Loucy (cell line): ENCODE data around the gene NUP205.

Experiments used
- H2AFZ ChIP-seq: fragments of 200-600 bp; sonication (generic); 2 replicates; pipeline ENCODE4 v1.6.0; 2016; ENCODE audit warnings: antibody characterized with exemption, mild to moderate bottlenecking, low read length, moderate library complexity
- H3F3A ChIP-seq: fragments of 200-600 bp; 2 replicates; pipeline ENCODE4 v1.6.0; 2016; ENCODE audit warnings: antibody characterized with exemption, low read depth, mild to moderate bottlenecking
- H3K27me3 ChIP-seq: fragments of 200-600 bp; sonication (generic); 2 replicates; pipeline ENCODE4 v1.6.1; 2014; ENCODE audit warnings: low read length, mild to moderate bottlenecking; ENCODE audit not compliant: insufficient read depth, poor library complexity, severe bottlenecking
- H3K36me3 ChIP-seq: fragments of 200-600 bp; sonication (generic); 2 replicates; pipeline ENCODE4 v1.6.1; 2016; ENCODE audit warnings: low read length; ENCODE audit not compliant: insufficient read depth
- H3K4me1 ChIP-seq: fragments of 200-600 bp; sonication (generic); 2 replicates; pipeline ENCODE4 v1.5.1; 2014; ENCODE audit warnings: low read length, mild to moderate bottlenecking; ENCODE audit not compliant: insufficient read depth, poor library complexity, severe bottlenecking
- H3K4me2 ChIP-seq: fragments of 200-600 bp; sonication (generic); 2 replicates; pipeline ENCODE4 v1.6.0; 2014; ENCODE audit warnings: antibody characterized with exemption, low read length, low read depth, mild to moderate bottlenecking; ENCODE audit not compliant: poor library complexity, severe bottlenecking
- H3K4me3 ChIP-seq: fragments of 200-600 bp; sonication (generic); 2 replicates; pipeline ENCODE4 v1.5.1; 2014; ENCODE audit warnings: low read length, mild to moderate bottlenecking, mixed read lengths; ENCODE audit not compliant: poor library complexity, severe bottlenecking
- H3K79me2 ChIP-seq: fragments of 200-600 bp; sonication (generic); 2 replicates; pipeline ENCODE4 v1.6.1; 2014; ENCODE audit warnings: low read length; ENCODE audit not compliant: insufficient read depth
- H3K9ac ChIP-seq: fragments of 200-600 bp; sonication (generic); 2 replicates; pipeline ENCODE4 v1.6.0; 2014; ENCODE audit warnings: mild to moderate bottlenecking, low read depth, low read length, moderate library complexity; ENCODE audit not compliant: poor library complexity, severe bottlenecking
- H3K9me2 ChIP-seq: fragments of 200-600 bp; sonication (generic); replicated peaks from 2 replicates; pipeline ENCODE4 v1.6.1; 2016; ENCODE audit warnings: low read depth, low read length, mixed read lengths
- H3K9me3 ChIP-seq: fragments of 200-600 bp; sonication (generic); 2 replicates; pipeline ENCODE4 v1.6.1; 2014; ENCODE audit warnings: mild to moderate bottlenecking, antibody characterized with exemption, low read length, low read depth; ENCODE audit not compliant: insufficient read depth
- H4K20me1 ChIP-seq: fragments of 200-600 bp; sonication (generic); 2 replicates; pipeline ENCODE4 v1.6.0; 2014; ENCODE audit warnings: antibody characterized with exemption, low read length, mild to moderate bottlenecking; ENCODE audit not compliant: insufficient read depth, poor library complexity, severe bottlenecking
- EZH2phosphoT487 ChIP-seq: fragments of 200-600 bp; IDR thresholded peaks from 2 replicates; pipeline ENCODE4 v1.6.1; 2018; ENCODE audit warnings: antibody characterized with exemption, mild to moderate bottlenecking, moderate library complexity, borderline replicate concordance
- TF ChIP-seq, protein P1 (sequence below): fragments of 200-600 bp; sonication (generic); conservative IDR thresholded peaks from 2 replicates; pipeline ENCODE4 v1.5.1; 2014; ENCODE audit warnings: mild to moderate bottlenecking, antibody characterized with exemption, low read length

The NUP205 gene

DNA sequence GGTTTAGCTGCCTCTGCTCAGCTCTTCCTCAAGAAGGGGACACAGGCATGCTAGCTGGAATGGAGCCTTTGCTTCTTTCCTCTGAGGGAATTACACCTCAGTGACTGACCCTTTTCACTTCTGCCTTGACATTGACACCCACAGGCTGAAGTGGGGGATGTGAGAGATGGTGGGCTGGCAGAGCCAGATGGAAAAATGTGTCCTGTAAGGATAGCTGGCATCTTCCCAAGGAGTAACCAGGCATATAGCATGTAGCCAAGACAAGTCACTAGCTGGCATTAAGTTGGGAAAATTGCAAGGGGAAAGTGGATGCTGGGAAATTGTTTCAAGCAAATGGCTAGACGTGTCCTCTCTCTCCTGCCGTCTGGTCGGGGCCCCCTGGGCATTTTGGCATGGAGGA, 124.5 kb downstream of the NUP205 start:
- no peak overlapping the region for H3K9ac ChIP-seq
- H4K20me1 ChIP-seq: no peaks in the 10 kb centered on the region
- H2AFZ ChIP-seq: no peak overlapping the region
- H3K4me3 ChIP-seq: no peak overlapping the region
- H3K4me2 ChIP-seq: no peak overlapping the region
- no peaks in the 10 kb centered on the region for H3K9me3 ChIP-seq
- no peaks in the 10 kb centered on the region for H3K79me2 ChIP-seq
- no peaks in the 10 kb centered on the region for H3F3A ChIP-seq
- no peak for TF ChIP-seq EZH2phosphoT487
- TF ChIP-seq, protein P1, sequence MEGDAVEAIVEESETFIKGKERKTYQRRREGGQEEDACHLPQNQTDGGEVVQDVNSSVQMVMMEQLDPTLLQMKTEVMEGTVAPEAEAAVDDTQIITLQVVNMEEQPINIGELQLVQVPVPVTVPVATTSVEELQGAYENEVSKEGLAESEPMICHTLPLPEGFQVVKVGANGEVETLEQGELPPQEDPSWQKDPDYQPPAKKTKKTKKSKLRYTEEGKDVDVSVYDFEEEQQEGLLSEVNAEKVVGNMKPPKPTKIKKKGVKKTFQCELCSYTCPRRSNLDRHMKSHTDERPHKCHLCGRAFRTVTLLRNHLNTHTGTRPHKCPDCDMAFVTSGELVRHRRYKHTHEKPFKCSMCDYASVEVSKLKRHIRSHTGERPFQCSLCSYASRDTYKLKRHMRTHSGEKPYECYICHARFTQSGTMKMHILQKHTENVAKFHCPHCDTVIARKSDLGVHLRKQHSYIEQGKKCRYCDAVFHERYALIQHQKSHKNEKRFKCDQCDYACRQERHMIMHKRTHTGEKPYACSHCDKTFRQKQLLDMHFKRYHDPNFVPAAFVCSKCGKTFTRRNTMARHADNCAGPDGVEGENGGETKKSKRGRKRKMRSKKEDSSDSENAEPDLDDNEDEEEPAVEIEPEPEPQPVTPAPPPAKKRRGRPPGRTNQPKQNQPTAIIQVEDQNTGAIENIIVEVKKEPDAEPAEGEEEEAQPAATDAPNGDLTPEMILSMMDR: no peak
- H3K9me2 ChIP-seq: no peaks in the 10 kb centered on the region
- H3K27me3 ChIP-seq: no peaks in the 10 kb centered on the region
- no peaks in the 10 kb centered on the region for H3K4me1 ChIP-seq
- H3K36me3 ChIP-seq: no peaks in the 10 kb centered on the region

DNA sequence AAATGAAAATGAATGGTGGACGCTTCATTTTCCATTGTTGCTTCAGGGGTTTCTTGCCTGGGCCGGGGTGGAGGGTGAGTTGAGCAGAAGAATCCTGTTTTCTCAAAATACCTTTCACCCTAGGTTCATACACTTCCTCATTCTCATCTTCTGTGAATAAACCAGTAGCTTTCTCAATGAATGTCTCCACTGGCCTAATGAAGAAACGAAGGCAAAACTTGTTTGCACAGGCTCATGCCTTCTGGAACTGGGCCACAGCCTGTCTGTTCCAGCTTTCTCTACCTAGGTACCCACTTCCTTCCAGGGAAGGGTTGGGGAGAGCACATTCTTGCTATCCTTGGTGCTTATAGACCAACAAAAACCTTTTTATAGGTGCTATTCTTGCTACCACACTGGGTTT, 125.9 kb downstream of the NUP205 start:
- TF ChIP-seq, protein P1: no peak
- no peak for TF ChIP-seq EZH2phosphoT487
- H3K79me2 ChIP-seq: no peaks in the 10 kb centered on the region
- H3F3A ChIP-seq: no peaks in the 10 kb centered on the region
- no peak overlapping the region for H2AFZ ChIP-seq
- no peaks in the 10 kb centered on the region for H3K27me3 ChIP-seq
- H3K36me3 ChIP-seq: no peaks in the 10 kb centered on the region
- H3K9ac ChIP-seq: no peak overlapping the region
- no peaks in the 10 kb centered on the region for H3K4me1 ChIP-seq
- H4K20me1 ChIP-seq: no peaks in the 10 kb centered on the region
- no peak overlapping the region for H3K4me3 ChIP-seq
- no peaks in the 10 kb centered on the region for H3K9me3 ChIP-seq
- H3K9me2 ChIP-seq: no peaks in the 10 kb centered on the region
- H3K4me2 ChIP-seq: no peak overlapping the region

- H3K9me2 ChIP-seq: no peaks in the 10 kb centered on the region
- no peaks in the 10 kb centered on the region for H4K20me1 ChIP-seq
- no peaks in the 10 kb centered on the region for H3F3A ChIP-seq
- H3K79me2 ChIP-seq: no peaks in the 10 kb centered on the region
- no peak overlapping the region for H3K9ac ChIP-seq
- H3K9me3 ChIP-seq: no peaks in the 10 kb centered on the region
- H3K27me3 ChIP-seq: no peaks in the 10 kb centered on the region
- H3K4me3 ChIP-seq: no peak overlapping the region
- H2AFZ ChIP-seq: no peak overlapping the region
- no peak overlapping the region for H3K4me2 ChIP-seq
- no peaks in the 10 kb centered on the region for H3K36me3 ChIP-seq
- TF ChIP-seq, protein P1: no peak
- no peak for TF ChIP-seq EZH2phosphoT487
- H3K4me1 ChIP-seq: no peaks in the 10 kb centered on the region
Measured at GRCh38 chr7:135684136-135684535, 126.4 kb downstream of the NUP205 start.
